Left colon (tissue), 2 donors: ENCODE results near the gene MROH7. TPM values are rescaled to one million over a fixed set of nuclear protein-coding genes. Genes with fewer than 3 reads are reported as not detected.

Experiments used
- ATAC-seq: fragments of 200-7000 bp; cut with Tn5 transposase; one replicate; pipeline ENCODE4 v1.9.1; 2020; ENCODE audit warnings: mild to moderate bottlenecking, moderate library complexity
- DNase-seq, 2 donors: peaks; one replicate each; pipeline ENCODE4 v3.0.0-alpha.2; 2020
- intact Hi-C, 2 donors: fragments of 100-400 bp; cut with DNase I in 1 of 2; cut with micrococcal nuclease in 1 of 2; formaldehyde crosslinking; loops; one replicate each; pipeline versions ENCODE4 v1.11.2 to v1.14.0; 2022; cut with DNase I, micrococcal nuclease
- total RNA-seq, 2 donors: library from RNA; stranded (reverse); fragmentation: NEBNext Ultra II Directional; extraction: Animal tissue kit (Norgen Biotek cat#: 25700); gene quantifications; one replicate each; pipeline ENCODE4 v1.2.1, GENCODE V29; 2021
- donor health status: DM: no; HTN: no; CAD: no.
- donor health status: DM: yes; HTN: yes; CAD: no.

The MROH7 gene
- total RNA-seq, 2 donors from 2014 or later = 11.8 to 14.2 TPM

DNA sequence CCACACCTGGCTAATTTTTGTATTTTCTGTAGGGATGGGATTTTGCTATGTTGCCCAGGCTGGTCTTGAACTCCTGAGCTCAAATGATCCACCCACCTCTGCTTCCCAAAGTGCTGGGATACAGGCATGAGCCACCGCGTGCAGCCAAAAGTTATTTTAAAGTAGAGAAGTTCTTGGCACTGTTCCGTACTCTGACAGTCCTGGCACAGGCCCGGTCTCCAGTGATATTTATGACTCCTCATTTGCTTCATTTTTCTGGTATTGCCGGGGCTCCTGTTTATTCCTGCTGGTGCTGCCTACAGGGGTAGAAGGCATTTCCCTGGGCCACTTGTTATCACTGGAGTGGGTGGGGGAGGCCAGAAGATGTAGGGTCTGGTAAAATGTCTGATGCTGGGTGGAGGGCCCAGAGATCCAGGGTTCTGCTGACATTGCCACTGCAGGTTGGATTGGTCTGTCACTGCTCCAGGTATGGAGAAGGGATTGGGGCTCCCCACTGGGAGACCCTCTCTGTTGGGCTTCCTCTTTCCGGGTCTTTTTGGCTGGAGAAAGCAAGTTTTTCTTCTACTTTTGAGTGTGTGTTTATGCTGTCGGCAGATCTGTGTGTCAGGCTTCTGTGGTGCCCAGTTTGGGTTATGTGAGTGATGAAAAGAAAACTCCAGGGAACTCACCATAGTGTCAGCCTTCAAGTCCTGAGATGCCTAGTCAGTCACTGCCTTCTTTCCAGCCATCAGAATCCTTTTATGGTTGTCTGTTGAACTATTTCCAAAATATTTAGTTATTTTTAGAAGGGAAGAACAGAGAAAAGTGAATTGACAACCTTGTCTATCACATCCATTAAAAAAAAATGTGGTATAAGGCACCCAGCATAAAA lies 4.5 kb downstream of the MROH7 start:
- no peak for ATAC-seq
- intact Hi-C loops = no loop called here
- peak in 1 of 2 donors; percentile 47 for DNase-seq

DNA sequence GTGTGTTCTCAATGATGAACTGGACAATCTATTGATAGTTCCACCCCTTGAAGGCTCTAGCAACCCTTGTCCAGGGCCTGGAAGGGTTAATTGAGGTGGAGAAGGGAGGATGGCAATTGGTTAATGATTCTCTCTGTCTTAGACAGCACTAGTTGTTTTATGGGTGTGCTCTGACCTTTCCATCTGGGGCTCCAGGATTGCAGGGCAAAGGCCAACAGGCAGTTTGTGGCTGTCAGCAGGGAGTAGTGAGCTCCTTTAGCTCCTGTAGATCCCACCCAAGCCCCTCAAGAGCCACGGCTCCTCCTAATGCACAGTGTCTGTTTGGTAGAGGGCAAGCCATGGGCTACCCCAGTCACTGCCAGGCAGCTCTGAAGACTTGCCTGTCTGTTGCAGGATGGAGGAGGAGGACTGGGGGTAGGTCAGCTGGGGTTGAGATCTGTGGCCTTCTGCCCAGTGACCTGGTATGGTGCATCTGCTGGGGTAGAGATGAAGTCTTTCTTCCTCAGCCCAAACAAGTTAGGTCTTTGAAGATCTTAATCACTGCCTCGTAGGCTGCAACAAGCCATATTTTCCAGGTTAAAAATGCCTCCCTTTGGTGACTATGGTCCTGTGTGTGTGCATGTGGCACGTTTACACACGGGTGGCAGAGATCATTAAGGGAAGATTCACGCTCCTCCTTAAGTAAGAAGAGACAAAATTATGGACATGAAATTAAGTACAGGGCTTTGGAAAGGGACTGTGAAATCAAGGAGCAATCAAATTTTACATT lies 7.7 kb downstream of the MROH7 start:
- DNase-seq (peak; percentile 74 to 81), ATAC-seq (peak; percentile 93)
- intact Hi-C loops = no loop called here

GRCh38 chr1:54649921-54650320 lies 8.3 kb downstream of the MROH7 start:
- ATAC-seq (peak; percentile 41), DNase-seq (no peak)
- intact Hi-C loops = no loop called here

DNA sequence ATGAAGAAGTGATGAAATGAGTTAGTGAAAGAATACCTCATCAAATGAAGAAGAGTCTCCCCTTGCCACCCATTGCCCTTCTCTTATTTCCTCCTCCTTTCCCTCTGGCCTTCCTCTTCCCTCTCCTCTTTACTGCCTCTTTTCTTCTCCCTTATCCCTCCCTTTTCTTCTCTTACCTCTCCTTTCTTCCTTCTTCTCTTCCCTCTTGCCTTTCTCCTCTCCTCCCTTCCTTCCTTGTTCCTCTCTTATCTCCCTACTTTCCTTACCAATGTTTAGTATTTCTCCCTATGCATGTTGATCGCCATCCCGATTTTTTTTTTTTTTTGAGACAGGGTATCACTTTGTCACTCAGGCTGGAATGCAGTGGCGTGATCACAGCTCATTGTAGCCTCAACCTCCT lies 8.8 kb downstream of the MROH7 start:
- intact Hi-C loops = no loop called here
- DNase-seq (no peak), ATAC-seq (no peak)

DNA sequence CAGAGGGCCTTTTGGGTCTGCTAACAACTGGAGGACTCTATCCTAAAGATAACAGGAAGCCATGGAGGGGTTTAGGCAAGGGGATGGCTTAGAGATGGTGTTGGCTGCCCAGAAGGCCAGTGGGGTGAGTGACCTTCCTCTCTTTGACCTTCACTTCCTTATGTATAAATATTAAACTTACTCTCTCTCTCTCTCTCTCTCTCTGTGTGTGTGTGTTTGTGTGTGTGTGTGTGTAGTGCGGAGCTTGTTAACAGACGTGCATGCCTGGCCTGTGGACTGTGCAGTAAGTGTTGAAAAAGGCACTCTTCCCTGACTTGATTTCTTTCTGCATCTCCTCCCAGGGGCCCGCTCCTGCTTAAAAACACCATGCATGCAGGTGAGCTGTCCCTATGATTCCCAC lies 10.0 kb downstream of the MROH7 start:
- no peak for DNase-seq
- intact Hi-C loops = no loop called here
- peak; percentile 6 for ATAC-seq

GRCh38 chr1:54652168-54652567 lies 10.6 kb downstream of the MROH7 start:
- intact Hi-C loops = no loop called here
- no peak for ATAC-seq
- DNase-seq = no peak

- ATAC-seq (no peak), DNase-seq (no peak)
- intact Hi-C loops = no loop called here
Observed at GRCh38 chr1:54653036-54653435, 11.4 kb downstream of the MROH7 start.

GRCh38 chr1:54658164-54658913 lies 16.8 kb downstream of the MROH7 start:
- ATAC-seq (no peak), DNase-seq (no peak)

GRCh38 chr1:54663725-54664124 lies 22.1 kb downstream of the MROH7 start:
- intact Hi-C loops = no loop called here
- DNase-seq (no peak), ATAC-seq (no peak)

More at GRCh38 chr1:54658164-54658913, 16.8 kb downstream of the MROH7 start:
- intact Hi-C loops = no loop called here

- no peak for DNase-seq
- no peak for ATAC-seq
- intact Hi-C loops = no loop called here
Observed at GRCh38 chr1:54664364-54664763, 22.8 kb downstream of the MROH7 start.

- no peak for ATAC-seq
- intact Hi-C loops = no loop called here
- DNase-seq = no peak
Observed at GRCh38 chr1:54665852-54666251, 24.3 kb downstream of the MROH7 start.

DNA sequence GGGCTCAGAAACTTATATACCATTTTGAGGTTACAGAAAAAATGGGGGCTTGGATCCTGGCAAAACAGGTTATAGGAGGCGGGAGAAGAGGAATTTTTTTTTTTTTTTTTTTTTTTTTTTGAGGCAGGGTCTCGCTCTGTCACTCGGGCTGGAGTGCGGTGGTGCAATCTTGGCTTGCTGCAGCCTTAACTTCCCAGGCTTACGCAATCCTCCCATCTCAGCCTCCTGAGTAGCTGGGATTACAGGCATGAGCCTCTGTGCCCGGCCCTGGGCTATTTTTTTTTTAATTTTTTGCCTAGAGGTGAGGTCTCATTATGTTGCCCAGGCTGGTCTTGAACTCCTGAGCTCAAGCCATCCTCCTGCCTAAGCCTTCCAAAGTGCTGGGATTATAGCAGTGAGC lies 24.7 kb downstream of the MROH7 start:
- intact Hi-C loops = no loop called here
- ATAC-seq = no peak
- no peak for DNase-seq

- DNase-seq = no peak
- no peak for ATAC-seq
- intact Hi-C loops = no loop called here
Observed at GRCh38 chr1:54667797-54668196, 26.2 kb downstream of the MROH7 start.

DNA sequence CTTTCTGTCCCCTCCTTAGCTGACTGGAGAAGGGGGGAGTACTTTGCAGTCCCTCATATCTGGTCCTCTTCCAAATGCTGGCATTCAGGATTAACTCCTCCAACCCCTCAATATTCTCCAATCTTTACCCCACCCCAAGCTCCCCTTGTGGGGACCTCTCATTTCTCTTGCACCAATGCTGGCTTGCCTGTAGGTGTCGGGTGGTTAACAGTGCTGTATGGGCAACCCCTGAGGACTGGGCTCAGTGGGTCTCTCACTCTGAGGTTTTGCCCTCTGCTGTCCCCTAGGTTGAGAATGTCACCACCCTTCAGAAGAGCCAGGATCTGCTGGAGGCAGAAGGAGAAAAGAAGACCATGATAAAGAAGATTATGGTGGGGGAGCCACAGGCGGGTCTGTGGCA lies 27.0 kb downstream of the MROH7 start:
- DNase-seq (no peak), ATAC-seq (no peak)
- intact Hi-C loops = no loop called here

DNA sequence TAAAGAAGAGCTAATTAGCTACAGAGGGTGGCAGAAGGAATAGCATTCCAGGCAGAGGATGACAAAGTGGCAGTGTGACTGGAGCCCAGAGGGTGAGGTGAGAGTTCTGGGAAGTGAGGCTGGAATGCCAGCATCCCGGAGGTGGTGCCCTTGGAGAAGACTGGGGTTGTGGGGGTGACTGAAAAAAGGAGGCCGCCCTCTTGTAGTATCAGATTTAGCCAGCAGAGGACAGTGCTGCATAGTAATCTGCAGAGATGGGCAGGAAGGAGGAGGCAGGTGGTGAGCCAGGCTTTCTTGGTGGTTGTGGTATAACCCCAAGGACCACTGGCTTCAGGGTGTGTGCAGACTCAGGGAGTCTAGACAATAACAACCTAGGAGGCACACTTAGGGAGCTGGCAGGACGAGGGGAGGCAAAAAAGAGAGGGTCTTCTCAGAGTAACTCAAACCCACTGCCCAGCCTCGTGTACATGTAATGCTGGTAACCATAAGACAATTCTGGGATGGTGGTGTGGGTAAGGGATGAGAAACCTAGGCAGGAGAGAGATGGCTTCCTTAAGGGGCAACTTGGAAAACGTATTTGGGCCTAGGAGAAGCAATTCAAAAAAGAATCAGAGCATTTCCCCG lies 30.5 kb downstream of the MROH7 start:
- intact Hi-C loops = loop anchor here in 1 of 2 donors (5.0 kb wide), 1 partner anchor 130 kb away; the partner anchor contains the start of gene TTC22
- ATAC-seq (peak; percentile 89), DNase-seq (peak in 1 of 2 donors; percentile 68)

DNA sequence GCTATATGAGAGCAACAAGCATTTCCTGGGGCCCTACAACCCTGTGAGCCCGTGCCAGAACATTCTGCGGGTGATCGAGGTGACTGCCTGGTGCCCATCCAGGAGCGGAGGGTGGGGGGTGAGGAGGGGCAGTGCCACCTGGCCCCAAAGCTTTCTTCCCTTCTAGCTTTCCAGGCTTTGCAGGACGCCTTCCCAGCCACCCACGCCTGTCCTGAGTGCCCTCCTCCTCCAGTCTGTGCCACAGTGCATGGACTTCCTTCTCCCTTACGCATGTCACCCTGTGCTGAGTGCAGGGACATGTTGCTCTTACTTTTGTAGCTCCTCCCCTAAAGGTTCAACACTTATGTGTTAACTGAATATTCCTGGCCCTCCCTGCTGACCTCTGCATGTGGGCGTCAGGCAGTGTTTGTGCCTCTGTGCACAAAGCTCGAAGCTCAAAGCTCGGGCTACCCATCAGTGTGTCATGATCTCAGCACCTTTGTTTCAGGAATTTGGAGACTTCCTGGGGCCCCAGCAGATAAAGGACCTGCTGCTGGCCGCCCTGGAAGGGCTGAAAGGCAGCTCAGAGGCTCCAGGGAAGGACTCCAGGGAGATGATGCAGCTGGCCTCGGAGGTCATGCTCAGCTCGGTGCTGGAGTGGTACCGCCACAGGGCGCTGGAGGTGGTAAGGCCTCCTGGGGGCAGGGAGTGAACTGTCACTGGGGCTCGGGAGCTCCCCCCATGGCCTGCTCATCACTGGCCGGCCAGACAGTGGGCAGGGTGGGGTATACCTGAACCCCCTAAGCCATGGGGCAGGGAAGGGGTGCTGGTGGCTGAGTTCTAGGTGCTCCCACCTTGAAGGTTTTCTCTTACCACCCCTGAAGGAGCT lies 37.4 kb downstream of the MROH7 start:
- ATAC-seq = no peak
- no peak for DNase-seq
- intact Hi-C loops = no loop called here

DNA sequence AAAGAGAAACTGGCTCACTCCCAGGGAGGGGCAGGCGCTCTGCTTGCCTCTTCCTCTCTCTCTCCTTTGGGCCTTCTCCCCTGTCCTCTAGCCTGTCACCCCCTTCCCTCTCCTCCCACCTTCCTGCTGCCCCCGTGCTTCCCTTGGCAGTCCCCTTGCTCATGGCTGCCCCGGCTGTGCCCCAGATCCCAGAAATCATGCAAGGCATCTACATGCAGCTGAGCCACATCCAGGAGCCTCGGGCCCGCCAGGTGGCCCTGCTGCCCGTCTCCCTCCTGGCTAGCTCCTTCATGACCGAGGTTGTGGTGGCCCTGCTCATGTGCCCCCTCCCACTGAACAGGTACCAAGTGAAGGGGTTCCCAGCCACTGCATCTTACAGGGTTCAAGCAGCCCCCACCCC lies 38.1 kb downstream of the MROH7 start:
- intact Hi-C loops = no loop called here
- ATAC-seq (no peak), DNase-seq (no peak)

GRCh38 chr1:54680387-54680786 lies 38.8 kb downstream of the MROH7 start:
- intact Hi-C loops = no loop called here
- no peak for DNase-seq
- no peak for ATAC-seq
